Fibroblast of mammary gland (primary cell): ENCODE results near the gene ERCC6L2.

Source experiments
- DNase-seq: peaks from one replicate; pipeline ENCODE4 v3.0.0-alpha.2; 2010; ENCODE audit warnings: low read depth
- H3K4me3 ChIP-seq: 2 replicates; pipeline ENCODE4 v1.5.1; 2011; ENCODE audit warnings: low read depth, mild to moderate bottlenecking, low read length, moderate library complexity; ENCODE audit not compliant: control insufficient read depth
- TF ChIP-seq, protein P1 (sequence below): conservative IDR thresholded peaks from 2 replicates; pipeline ENCODE4 v1.5.1; 2011; ENCODE audit warnings: low read depth, low read length, inconsistent platforms; ENCODE audit not compliant: control insufficient read depth, insufficient read depth

ERCC6L2 gene

DNA sequence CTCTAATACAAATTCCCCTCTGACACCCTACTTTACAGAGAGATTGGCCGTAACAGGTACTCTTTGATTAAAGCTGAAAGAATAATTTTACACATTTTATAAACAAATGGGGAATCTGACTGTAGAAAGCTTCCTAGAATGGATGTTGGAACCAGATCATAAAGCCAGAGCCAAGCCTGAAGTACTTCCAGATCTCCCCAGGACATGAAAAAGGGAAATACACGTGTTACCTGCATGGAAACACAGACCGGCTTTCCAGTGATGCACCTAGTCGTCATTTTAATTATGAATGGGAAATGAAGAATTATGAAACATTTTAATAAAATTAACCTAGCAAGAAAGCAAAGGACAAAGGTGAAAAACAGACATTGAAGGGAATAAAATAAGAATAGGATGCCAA is 66.5 kb downstream of the ERCC6L2 start:
- TF ChIP-seq, protein P1, sequence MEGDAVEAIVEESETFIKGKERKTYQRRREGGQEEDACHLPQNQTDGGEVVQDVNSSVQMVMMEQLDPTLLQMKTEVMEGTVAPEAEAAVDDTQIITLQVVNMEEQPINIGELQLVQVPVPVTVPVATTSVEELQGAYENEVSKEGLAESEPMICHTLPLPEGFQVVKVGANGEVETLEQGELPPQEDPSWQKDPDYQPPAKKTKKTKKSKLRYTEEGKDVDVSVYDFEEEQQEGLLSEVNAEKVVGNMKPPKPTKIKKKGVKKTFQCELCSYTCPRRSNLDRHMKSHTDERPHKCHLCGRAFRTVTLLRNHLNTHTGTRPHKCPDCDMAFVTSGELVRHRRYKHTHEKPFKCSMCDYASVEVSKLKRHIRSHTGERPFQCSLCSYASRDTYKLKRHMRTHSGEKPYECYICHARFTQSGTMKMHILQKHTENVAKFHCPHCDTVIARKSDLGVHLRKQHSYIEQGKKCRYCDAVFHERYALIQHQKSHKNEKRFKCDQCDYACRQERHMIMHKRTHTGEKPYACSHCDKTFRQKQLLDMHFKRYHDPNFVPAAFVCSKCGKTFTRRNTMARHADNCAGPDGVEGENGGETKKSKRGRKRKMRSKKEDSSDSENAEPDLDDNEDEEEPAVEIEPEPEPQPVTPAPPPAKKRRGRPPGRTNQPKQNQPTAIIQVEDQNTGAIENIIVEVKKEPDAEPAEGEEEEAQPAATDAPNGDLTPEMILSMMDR, result no peak
- no peak overlapping the region for H3K4me3 ChIP-seq
- DNase-seq, result no peak

DNA sequence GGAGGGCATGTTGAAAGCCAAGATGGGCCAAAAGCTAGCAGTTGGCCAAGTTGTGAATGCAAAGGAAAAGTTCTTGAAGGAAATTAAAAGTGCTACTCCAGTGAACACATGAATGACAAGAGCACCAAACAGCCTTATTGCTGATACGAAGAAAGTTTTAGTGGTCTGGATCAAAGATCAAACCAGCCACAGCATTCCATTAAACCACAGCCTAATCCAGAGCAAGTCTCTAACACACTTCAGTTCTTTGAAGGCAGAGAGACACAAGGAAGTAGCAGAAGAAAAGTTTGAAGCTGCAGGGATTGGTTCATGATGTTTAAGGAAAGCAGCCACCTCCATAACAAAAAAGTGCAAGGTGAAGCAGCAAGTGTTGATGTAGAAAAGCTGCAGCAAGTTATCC is 71.6 kb downstream of the ERCC6L2 start:
- H3K4me3 ChIP-seq, result no peak overlapping the region
- TF ChIP-seq, protein P1, result no peak
- DNase-seq, result no peak

DNA sequence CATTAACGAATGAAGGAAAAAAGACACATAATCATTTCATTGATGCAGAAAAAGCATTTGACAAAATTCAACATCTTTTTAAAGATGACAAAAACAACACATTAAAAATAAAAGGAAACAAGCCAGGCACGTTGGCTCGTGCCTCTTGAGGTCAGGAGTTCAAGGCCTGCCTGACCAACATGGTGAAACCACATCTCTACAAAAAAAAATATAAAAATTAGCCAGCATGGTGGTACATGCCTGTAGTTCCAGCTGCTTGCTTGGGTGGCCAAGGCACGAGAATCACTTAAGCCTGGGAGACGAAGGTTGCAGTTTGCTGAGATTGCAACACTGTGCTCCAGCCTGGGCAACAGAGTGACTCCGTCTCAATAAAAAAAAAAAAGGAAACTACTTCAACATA is 77.0 kb downstream of the ERCC6L2 start:
- no peak overlapping the region for H3K4me3 ChIP-seq
- TF ChIP-seq, protein P1, result no peak
- DNase-seq, result no peak

DNA sequence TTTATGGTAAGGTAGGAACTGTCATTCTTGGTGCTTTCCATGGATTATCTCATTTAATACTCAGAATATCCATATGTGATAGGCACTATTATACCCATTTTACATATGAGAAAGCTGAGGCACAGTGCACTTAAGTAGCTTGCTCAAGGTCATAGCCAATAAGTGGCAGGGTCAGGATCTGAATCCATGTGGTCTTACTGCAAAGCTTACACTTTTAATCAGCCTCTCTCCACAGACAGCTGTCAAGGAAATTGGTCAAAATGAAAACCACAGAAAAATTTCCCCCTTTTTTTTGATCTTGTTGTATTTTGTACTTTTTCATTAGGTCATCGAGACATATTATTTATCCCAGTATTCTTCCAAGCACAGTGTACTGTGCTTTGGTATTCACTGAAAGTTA is 78.5 kb downstream of the ERCC6L2 start:
- TF ChIP-seq, protein P1, result no peak
- no peak overlapping the region for H3K4me3 ChIP-seq
- DNase-seq, result no peak

DNA sequence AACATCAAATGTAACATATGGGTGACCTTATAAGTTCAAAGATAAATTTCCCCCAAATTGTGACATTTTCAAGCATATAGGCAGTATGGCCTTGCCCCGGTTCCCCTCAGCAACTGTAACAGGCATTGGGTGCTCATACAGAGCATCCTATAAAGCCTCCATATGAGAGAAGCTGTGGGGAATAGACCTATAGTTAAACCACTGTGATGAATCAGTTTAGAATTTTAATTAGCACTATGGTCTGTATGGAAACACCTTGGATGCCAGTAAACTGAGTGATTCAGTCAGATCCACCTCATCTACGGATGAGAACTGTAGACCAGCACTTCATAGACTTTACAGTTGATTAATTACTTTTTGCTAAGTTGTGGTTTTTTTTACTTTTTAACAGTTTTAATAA is 79.4 kb downstream of the ERCC6L2 start:
- TF ChIP-seq, protein P1, result no peak
- DNase-seq, result no peak
- H3K4me3 ChIP-seq, result no peak overlapping the region

DNA sequence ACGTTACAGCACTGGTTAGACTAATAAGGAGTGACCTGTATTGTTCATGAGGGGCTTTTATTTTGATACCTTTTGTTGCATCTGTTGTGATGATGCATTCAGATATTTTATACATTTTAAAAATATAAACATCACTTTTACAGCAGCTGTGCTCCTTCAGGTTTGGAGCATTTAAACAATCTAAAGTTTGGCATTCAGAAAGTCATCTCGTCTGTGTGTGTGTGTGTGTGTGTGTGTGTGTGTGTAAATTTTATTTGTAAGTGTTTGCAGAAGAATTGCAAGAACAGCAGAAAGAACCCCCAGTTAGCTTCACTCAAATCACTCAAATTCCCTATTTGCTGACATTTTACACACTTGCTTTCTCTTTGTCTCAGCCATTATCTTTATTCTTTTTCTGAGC is 87.4 kb downstream of the ERCC6L2 start:
- TF ChIP-seq, protein P1, result no peak
- no peak overlapping the region for H3K4me3 ChIP-seq
- DNase-seq, result no peak

DNA sequence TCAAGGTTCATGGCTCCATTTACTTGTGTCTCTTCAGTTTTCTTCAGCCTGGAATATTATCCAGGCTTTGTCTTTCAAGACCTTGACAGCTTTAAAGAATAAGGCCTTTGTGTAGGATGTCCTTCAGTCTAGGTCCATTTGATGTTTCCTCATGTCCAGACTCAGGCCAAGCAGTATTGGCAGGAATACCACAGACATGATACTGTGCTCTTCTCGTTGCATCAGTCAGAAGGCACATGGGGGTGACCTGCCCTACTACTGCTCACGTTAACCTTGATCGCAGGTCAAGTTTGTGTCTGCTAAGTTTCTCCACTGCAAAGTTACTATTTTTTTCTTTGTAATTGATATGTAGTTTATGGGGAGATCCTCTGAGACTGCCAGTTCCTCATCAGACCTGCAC is 88.2 kb downstream of the ERCC6L2 start:
- no peak overlapping the region for H3K4me3 ChIP-seq
- TF ChIP-seq, protein P1, result no peak
- DNase-seq, result no peak
